H1 (cell line): ENCODE data around the gene FAM174B. TPM values are rescaled to one million over a fixed set of nuclear protein-coding genes. Genes with fewer than 3 reads are reported as not detected.

ENCODE experiments used
- CTCF ChIA-PET: fragments of 300-600 bp; sonication (Branson Sonifier 250); formaldehyde crosslinking; loops from one replicate; lab custom pipeline; 2021; ENCODE audit not compliant: partially characterized antibody; lab: Charles Lee
- POLR2A ChIA-PET: fragments of 300-600 bp; sonication (Branson Sonifier 250); formaldehyde crosslinking; loops from one replicate; lab custom pipeline; 2021; ENCODE audit warnings: inconsistent platforms; ENCODE audit not compliant: partially characterized antibody; lab: Charles Lee
- DNase-seq, 2 experiments: peaks; one replicate each; pipeline versions ENCODE4 v3.0.0 to v3.0.0-alpha.2; 2010 to 2022; ENCODE audit warnings: low spot score in 2 of 2, low read depth in 1 of 2, mixed read lengths in 1 of 2
- FAIRE-seq: peaks from 2 replicates; lab custom pipeline; 2011; peaks lifted over from hg19 to GRCh38; lab: Jason Lieb, UNC
- H2AFZ ChIP-seq: 2 replicates; pipeline ENCODE4 v1.8.1; 2012; ENCODE audit warnings: low read length, inconsistent platforms
- H2AK5ac ChIP-seq: 2 replicates; pipeline ENCODE4 v1.6.1; 2013; ENCODE audit warnings: low read depth, low read length
- H2BK120ac ChIP-seq: replicated peaks from 2 replicates; pipeline ENCODE3; 2013; ENCODE audit warnings: low read depth, low read length, inconsistent platforms
- H2BK12ac ChIP-seq: 2 replicates; pipeline ENCODE4 v1.6.1; 2013; ENCODE audit warnings: low read depth, low read length
- H2BK15ac ChIP-seq: 2 replicates; pipeline ENCODE4 v1.6.1; 2013; ENCODE audit warnings: low read length
- H2BK20ac ChIP-seq: 2 replicates; pipeline ENCODE4 v1.6.1; 2013; ENCODE audit warnings: low read length
- H2BK5ac ChIP-seq: 2 replicates; pipeline ENCODE4 v1.6.1; 2013; ENCODE audit warnings: low read depth, low read length
- H3K14ac ChIP-seq: 2 replicates; pipeline ENCODE4 v1.6.1; 2013; ENCODE audit warnings: inconsistent platforms; ENCODE audit not compliant: insufficient read length
- H3K18ac ChIP-seq: 2 replicates; pipeline ENCODE4 v1.6.1; 2013; ENCODE audit warnings: low read length; ENCODE audit errors: extremely low read depth
- H3K23ac ChIP-seq: 2 replicates; pipeline ENCODE4 v1.6.1; 2013; ENCODE audit warnings: inconsistent platforms; ENCODE audit not compliant: insufficient read length
- H3K23me2 ChIP-seq: 2 replicates; pipeline ENCODE4 v1.6.1; 2013; ENCODE audit warnings: low read depth, low read length
- H3K27ac ChIP-seq: 2 replicates; pipeline ENCODE4 v1.6.1; 2011; ENCODE audit warnings: low read depth, low read length, inconsistent platforms
- H3K27me3 ChIP-seq, 4 experiments: replicated peaks in 1 of 4; 1 replicate in 1 of 4; 2 replicates in 3 of 4; pipeline versions ENCODE4 v1.6.1 to v1.8.1; 2011 to 2013; ENCODE audit warnings: low read length in 3 of 4, mild to moderate bottlenecking in 3 of 4, inconsistent platforms in 2 of 4, mixed read lengths in 2 of 4, moderate library complexity in 1 of 4; ENCODE audit not compliant: control insufficient read depth in 3 of 4, insufficient read depth in 3 of 4; ENCODE audit errors: extremely low read depth in 1 of 4
- H3K36me3 ChIP-seq, 4 experiments: 2 replicates each; pipeline versions ENCODE4 v1.6.1 to v1.8.1; 2011 to 2013; ENCODE audit warnings: mild to moderate bottlenecking in 4 of 4, low read length in 3 of 4, moderate library complexity in 2 of 4, control low read depth in 1 of 4, inconsistent platforms in 1 of 4; ENCODE audit not compliant: insufficient read depth in 4 of 4, control insufficient read depth in 2 of 4
- H3K4ac ChIP-seq: replicated peaks from 2 replicates; pipeline ENCODE3; 2013; ENCODE audit warnings: low read length, low read depth, mixed read lengths, inconsistent platforms; ENCODE audit not compliant: insufficient read length
- H3K4me1 ChIP-seq, 4 experiments: replicated peaks in 1 of 4; 1 replicate in 1 of 4; 2 replicates in 3 of 4; pipeline versions ENCODE4 v1.6.1 to v1.8.1; 2011 to 2013; ENCODE audit warnings: low read length in 3 of 4, inconsistent platforms in 2 of 4, mixed read lengths in 1 of 4; ENCODE audit not compliant: insufficient read depth in 4 of 4, control insufficient read depth in 3 of 4
- H3K4me2 ChIP-seq, 2 experiments: 2 replicates each; pipeline versions ENCODE4 v1.6.1 to v1.8.1; 2011 to 2013; ENCODE audit warnings: low read depth in 2 of 2, low read length in 2 of 2, control low read depth in 1 of 2, inconsistent platforms in 1 of 2, mild to moderate bottlenecking in 1 of 2; ENCODE audit not compliant: insufficient read depth in 1 of 2
- H3K4me3 ChIP-seq, 4 experiments: fragments of 200-600, 300-600 bp in 1 of 4; sonication (generic), shearing (Covaris generic), sonication (Bioruptor Twin) in 1 of 4; 2 replicates each; pipeline versions ENCODE4 v1.5.1 to v1.8.1; 2011 to 2016; ENCODE audit warnings: low read length in 4 of 4, low read depth in 3 of 4, control low read depth in 2 of 4, inconsistent platforms in 2 of 4, mild to moderate bottlenecking in 2 of 4, mixed read lengths in 1 of 4, moderate library complexity in 1 of 4; ENCODE audit not compliant: insufficient read depth in 2 of 4; ENCODE audit errors: extremely low read depth in 1 of 4
- H3K56ac ChIP-seq: replicated peaks from 2 replicates; pipeline ENCODE3; 2013; ENCODE audit warnings: low read depth, mild to moderate bottlenecking, mixed read lengths, low read length, inconsistent platforms; ENCODE audit not compliant: insufficient read length
- H3K79me1 ChIP-seq: 2 replicates; pipeline ENCODE4 v1.6.1; 2013; ENCODE audit warnings: low read depth, low read length, control low read depth
- H3K79me2 ChIP-seq, 2 experiments: 2 replicates each; pipeline versions ENCODE4 v1.6.1 to v1.8.1; 2012 to 2013; ENCODE audit warnings: low read length in 2 of 2, mild to moderate bottlenecking in 2 of 2, inconsistent platforms in 1 of 2; ENCODE audit not compliant: insufficient read depth in 2 of 2, control insufficient read depth in 1 of 2
- H3K9ac ChIP-seq, 4 experiments: replicated peaks in 1 of 4; 1 replicate in 1 of 4; 2 replicates in 3 of 4; pipeline versions ENCODE4 v1.6.1 to v1.8.1; 2011 to 2013; ENCODE audit warnings: low read depth in 3 of 4, low read length in 3 of 4, control low read depth in 2 of 4, mild to moderate bottlenecking in 2 of 4, moderate library complexity in 2 of 4, inconsistent platforms in 1 of 4; ENCODE audit errors: extremely low read depth in 1 of 4
- H3K9me3 ChIP-seq, 2 experiments: 2 replicates each; pipeline versions ENCODE4 v1.6.1 to v1.8.1; 2012 to 2013; ENCODE audit warnings: mild to moderate bottlenecking in 2 of 2, moderate library complexity in 2 of 2, control low read depth in 1 of 2, inconsistent platforms in 1 of 2, low read depth in 1 of 2, low read length in 1 of 2, mixed read lengths in 1 of 2; ENCODE audit not compliant: insufficient read depth in 2 of 2
- H4K20me1 ChIP-seq, 2 experiments: replicated peaks in 1 of 2; 2 replicates each; pipeline versions ENCODE3 to v1.8.1; 2011 to 2013; ENCODE audit warnings: inconsistent platforms in 2 of 2, low read length in 2 of 2, mild to moderate bottlenecking in 1 of 2; ENCODE audit not compliant: insufficient read depth in 2 of 2, control insufficient read depth in 1 of 2
- H4K5ac ChIP-seq: 2 replicates; pipeline ENCODE4 v1.6.1; 2013; ENCODE audit warnings: low read length, low read depth, mixed read lengths, inconsistent platforms; ENCODE audit not compliant: insufficient read length
- H4K8ac ChIP-seq: 2 replicates; pipeline ENCODE4 v1.8.0; 2013; ENCODE audit warnings: mild to moderate bottlenecking, moderate library complexity, low read length, inconsistent platforms; ENCODE audit not compliant: insufficient read depth; ENCODE audit errors: extremely low read depth
- H4K91ac ChIP-seq: replicated peaks from 2 replicates; pipeline ENCODE3; 2013; ENCODE audit warnings: low read length, mixed read lengths, inconsistent platforms; ENCODE audit not compliant: insufficient read length
- BCL11A ChIP-seq, 2 experiments: IDR thresholded peaks; one replicate each; pipeline ENCODE4 v1.6.1; 2011; ENCODE audit warnings: low read depth in 2 of 2, low read length in 2 of 2, mild to moderate bottlenecking in 2 of 2
- CHD2 ChIP-seq: IDR thresholded peaks from 2 replicates; pipeline ENCODE4 v1.6.1; 2012; ENCODE audit warnings: low read length, improper control_type of control experiment
- CTBP2 ChIP-seq: IDR thresholded peaks from 2 replicates; pipeline ENCODE4 v1.7.0; 2011; ENCODE audit warnings: borderline replicate concordance, mild to moderate bottlenecking, moderate library complexity, mixed read lengths, low read length; ENCODE audit not compliant: insufficient read depth, insufficient read length
- KDM5A ChIP-seq: fragments of 200-600 bp; IDR thresholded peaks from 2 replicates; pipeline ENCODE4 v1.7.1; 2012; ENCODE audit warnings: mild to moderate bottlenecking, low read length, inconsistent platforms, mixed read lengths
- POLR2AphosphoS5 ChIP-seq: IDR thresholded peaks from 2 replicates; pipeline ENCODE4 v1.6.1; 2011; ENCODE audit warnings: low read depth, low read length
- SP4 ChIP-seq: IDR thresholded peaks from 2 replicates; pipeline ENCODE4 v1.6.1; 2012; ENCODE audit warnings: low read length, inconsistent platforms
- WGBS, 2 experiments: shearing (Covaris generic) in 1 of 2; methylation state at CpG; one replicate each; pipeline versions ENCODE4 v1.1.6 to v1.1.7; 2013 to 2015; ENCODE audit warnings: low lambda C conversion rate in 2 of 2, mixed read lengths in 2 of 2, inconsistent platforms in 1 of 2, low coverage in 1 of 2, missing lambda C conversion rate in 1 of 2; ENCODE audit not compliant: insufficient replicate concordance in 2 of 2, insufficient coverage in 1 of 2, insufficient read length in 1 of 2; ENCODE audit errors: extremely low coverage in 1 of 2, missing lambda C conversion rate in 1 of 2; 5-methylcytosine and 5-hydroxymethylcytosine counted together
- polyA plus RNA-seq, 7 experiments: library from polyadenylated mRNA; depleted of rRNA in 3 of 7; stranded (reverse) in 5 of 7; unstranded in 2 of 7; fragments of >200 nt in 5 of 7; fragments of 200-250 nt in 2 of 7; gene quantifications; 1 replicate in 5 of 7; 2 replicates in 1 of 7; 4 replicates in 1 of 7; pipeline versions ENCODE4 v1.2.1 to v1.2.3, GENCODE V29; 2011 to 2013; ENCODE audit warnings: missing spikeins in 2 of 7, mixed read lengths in 2 of 7
- total RNA-seq: library from RNA; stranded (reverse); fragmentation: NEBNext Ultra II Directional; extraction: Animal tissue kit (Norgen Biotek cat#: 25700); gene quantifications from 2 replicates; pipeline ENCODE4 v1.2.1, GENCODE V29; 2021

FAM174B gene
- total and polyA plus RNA-seq, 2 of the 8 experiments (the other 6 are each of a cell fraction or from before 2014, with no cell fraction given), result 9.3 to 35.2 TPM

DNA sequence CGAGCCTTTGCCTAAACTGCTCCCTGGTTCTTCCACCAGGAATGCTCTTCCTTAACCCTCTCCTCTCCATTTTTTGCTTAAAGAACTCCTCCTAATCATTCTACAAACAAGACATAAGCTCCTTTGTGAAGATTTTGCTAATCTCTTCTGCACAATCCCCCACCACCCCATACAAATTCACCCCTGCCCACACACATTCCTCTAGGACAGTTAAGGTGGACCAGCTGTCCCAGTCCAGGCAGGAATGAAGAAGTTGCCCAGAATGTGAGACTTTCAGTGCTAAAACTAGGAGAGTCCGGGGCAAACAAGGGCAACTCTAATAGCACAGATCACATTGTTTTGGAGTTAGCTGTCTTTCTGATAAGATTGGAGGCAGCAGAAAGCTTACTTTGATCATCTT is 13.9 kb upstream of the FAM174B start:
- no peak overlapping the region for H3K4me3 ChIP-seq
- H2AK5ac ChIP-seq, result no peak overlapping the region
- H3K27me3 ChIP-seq, result peaks cover 0 to 5% (median 1%) of the 10 kb centered on the region in 4 experiments; a peak in 3 of 7 replicates
- FAIRE-seq, result no peak
- no peak overlapping the region for H3K14ac ChIP-seq
- H3K9me3 ChIP-seq, result no peaks in the 10 kb centered on the region
- no peak overlapping the region for H3K56ac ChIP-seq
- POLR2A ChIA-PET, result interaction anchor here (0.9 to 1.4 kb wide), 2 partner anchors 9 to 18 kb away, joined by 3 to 5 read pairs; no protein-coding TSS in a partner anchor
- H2BK12ac ChIP-seq, result no peak overlapping the region
- no peaks in the 10 kb centered on the region for H3K79me1 ChIP-seq
- CTCF ChIA-PET, result interaction anchor here (0.8 to 2.5 kb wide), 6 partner anchors 13 to 148 kb away, joined by 3 to 9 read pairs (median 4); partner anchors contain the start of gene FAM174B
- no peak overlapping the region for H3K4me2 ChIP-seq
- no peak overlapping the region for H2BK20ac ChIP-seq
- 80 to 100% methylated on average over 1 to 2 of the region's 2 CpGs for WGBS, 2 experiments
- no peaks in the 10 kb centered on the region; the same call in 1 of the 2 replicates for H3K23me2 ChIP-seq
- TF ChIP-seq CHD2 (no peak), SP4 (no peak), CTBP2 (no peak), BCL11A (IDR thresholded peaks at IDR 0.05; ENCODE audit: low read depth in 2 of 2, low read length in 2 of 2) (no peak), KDM5A (no peak), POLR2AphosphoS5 (no peak)
- no peak overlapping the region for H4K8ac ChIP-seq
- no peak overlapping the region for H3K23ac ChIP-seq
- no peaks in the 10 kb centered on the region for H4K20me1 ChIP-seq
- peaks cover 6 to 12% (median 8%) of the 10 kb centered on the region in 4 experiments for H3K4me1 ChIP-seq
- H3K18ac ChIP-seq, result no peak overlapping the region
- H2BK15ac ChIP-seq, result no peak overlapping the region
- no peak overlapping the region for H3K9ac ChIP-seq
- DNase-seq, result no peak
- peak overlapping the region; percentile 15 for H2BK120ac ChIP-seq
- no peak overlapping the region for H4K91ac ChIP-seq
- H4K5ac ChIP-seq, result no peak overlapping the region
- no peak overlapping the region for H2AFZ ChIP-seq
- H3K4ac ChIP-seq, result no peak overlapping the region
- no peak overlapping the region for H3K27ac ChIP-seq
- no peak overlapping the region for H2BK5ac ChIP-seq
- no peaks in the 10 kb centered on the region for H3K79me2 ChIP-seq
- H3K36me3 ChIP-seq, result no peaks in the 10 kb centered on the region
